Measurements from ENCODE around the gene FAM163A. TPM values are rescaled to one million over a fixed set of nuclear protein-coding genes. Genes with fewer than 3 reads are reported as not detected.
A peak's percentile ranks its signal among the peaks of the same experiment; 100 is the strongest.

Gene FAM163A
- total and polyA plus RNA-seq, 7 donors: 0.36 to 2.4 (median 1.2) TPM; not detected in 1

GRCh38 chr1:179743679-179744400, 749 bp downstream of the FAM163A start:
- DNase-seq: no peak
- Histone ChIP-seq H3K4me1 (peaks cover 0 to 20% (median 17%) of the 10 kb centered on the region in 4 donors), H3K27ac (peak overlapping the region in 2 of 4 donors; percentile 38 to 41), H3K36me3 (no peaks in the 10 kb centered on the region), H3K4me3 (peak overlapping the region; percentile 26 to 58 (median 49)), H3K27me3 (peaks cover 18 to 56% (median 34%) of the 10 kb centered on the region in 3 donors), H3K9me3 (no peaks in the 10 kb centered on the region)
- 3 to 5% methylated on average over 85 of the region's 85 CpGs for WGBS, 2 donors
- intact Hi-C loops (cut with DNase I): no loop called here
- no peak for TF ChIP-seq POLR2A (IDR thresholded peaks at IDR 0.05)
- TF ChIP-seq POLR2AphosphoS5 (IDR thresholded peaks at IDR 0.05): no peak
- no peak for TF ChIP-seq CTCF (IDR thresholded peaks at IDR 0.05)
- TF ChIP-seq EP300 (IDR thresholded peaks at IDR 0.05): no peak

GRCh38 chr1:179744401-179745130, 1.5 kb downstream of the FAM163A start:
- TF ChIP-seq EP300 (IDR thresholded peaks at IDR 0.05) (no peak), POLR2A (IDR thresholded peaks at IDR 0.05) (no peak), CTCF (IDR thresholded peaks at IDR 0.05) (no peak), POLR2AphosphoS5 (IDR thresholded peaks at IDR 0.05) (no peak)
- intact Hi-C loops (cut with DNase I): loop anchor here (5.0 kb wide), 1 partner anchor 63 kb away; no protein-coding TSS in a partner anchor
- Histone ChIP-seq H3K4me1 (peaks cover 0 to 20% (median 17%) of the 10 kb centered on the region in 4 donors), H3K4me3 (peak overlapping the region in 3 of 4 donors; percentile 43 to 58 (median 55)), H3K36me3 (no peaks in the 10 kb centered on the region), H3K27ac (peak overlapping the region in 2 of 4 donors; percentile 38 to 41), H3K27me3 (peaks cover 18 to 56% (median 34%) of the 10 kb centered on the region in 3 donors), H3K9me3 (no peaks in the 10 kb centered on the region)
- 19 to 46% methylated on average over 37 of the region's 37 CpGs for WGBS, 2 donors
- no peak for DNase-seq

GRCh38 chr1:179745131-179745611, 2.1 kb downstream of the FAM163A start:
- 62 to 78% methylated on average over 8 of the region's 8 CpGs for WGBS, 2 donors
- TF ChIP-seq EP300 (IDR thresholded peaks at IDR 0.05) (no peak), POLR2A (IDR thresholded peaks at IDR 0.05) (no peak), POLR2AphosphoS5 (IDR thresholded peaks at IDR 0.05) (no peak), CTCF (IDR thresholded peaks at IDR 0.05) (no peak)
- DNase-seq: no peak
- Histone ChIP-seq H3K36me3 (no peaks in the 10 kb centered on the region), H3K27ac (no peak overlapping the region), H3K4me3 (no peak overlapping the region), H3K9me3 (no peaks in the 10 kb centered on the region), H3K4me1 (peaks cover 0 to 20% (median 17%) of the 10 kb centered on the region in 4 donors), H3K27me3 (peaks cover 18 to 51% (median 34%) of the 10 kb centered on the region in 3 donors)
- intact Hi-C loops (cut with DNase I): loop anchor here (5.0 kb wide), 1 partner anchor 62 kb away; no protein-coding TSS in a partner anchor

GRCh38 chr1:179745743-179746142, 2.7 kb downstream of the FAM163A start:
- H3K9me3 ChIP-seq: no peaks in the 10 kb centered on the region
- intact Hi-C loops (cut with DNase I): loop anchor here (5.0 kb wide), 1 partner anchor 62 kb away; no protein-coding TSS in a partner anchor
- H3K27ac ChIP-seq: no peak overlapping the region
- peaks cover 0 to 26% (median 17%) of the 10 kb centered on the region in 4 donors for H3K4me1 ChIP-seq
- DNase-seq: no peak
- TF ChIP-seq CTCF (IDR thresholded peaks at IDR 0.05) (no peak), POLR2AphosphoS5 (IDR thresholded peaks at IDR 0.05) (no peak), EP300 (IDR thresholded peaks at IDR 0.05) (no peak), POLR2A (IDR thresholded peaks at IDR 0.05) (no peak)
- H3K4me3 ChIP-seq: no peak overlapping the region
- H3K27me3 ChIP-seq: peaks cover 18 to 45% (median 31%) of the 10 kb centered on the region in 3 donors
- WGBS, 2 donors: 71 to 74% methylated on average over 4 of the region's 4 CpGs
- no peaks in the 10 kb centered on the region for H3K36me3 ChIP-seq
